HG03095 (cell line): Measurements from ENCODE around the gene B4GALT5.
"Not testable (repeated sequence)": the region's sequence is repeated elsewhere in the genome, so short reads cannot be mapped to it uniquely, and the experiment has no call there.

Source experiments
- ATAC-seq: cut with Tn5 transposase; IDR thresholded peaks from one replicate; pipeline ENCODE4 v1.9.1; 2021; ENCODE audit warnings: moderate library complexity; ENCODE audit not compliant: unreplicated experiment

The B4GALT5 gene

GRCh38 chr20:49739042-49739441 lies 25.4 kb upstream of the B4GALT5 start:
- ATAC-seq = no peak

GRCh38 chr20:49737260-49737659 lies 23.6 kb upstream of the B4GALT5 start:
- ATAC-seq = no peak

- no peak for ATAC-seq
Measured at GRCh38 chr20:49729780-49730179, 16.1 kb upstream of the B4GALT5 start.

GRCh38 chr20:49727894-49728885 lies 14.5 kb upstream of the B4GALT5 start:
- no peak for ATAC-seq

DNA sequence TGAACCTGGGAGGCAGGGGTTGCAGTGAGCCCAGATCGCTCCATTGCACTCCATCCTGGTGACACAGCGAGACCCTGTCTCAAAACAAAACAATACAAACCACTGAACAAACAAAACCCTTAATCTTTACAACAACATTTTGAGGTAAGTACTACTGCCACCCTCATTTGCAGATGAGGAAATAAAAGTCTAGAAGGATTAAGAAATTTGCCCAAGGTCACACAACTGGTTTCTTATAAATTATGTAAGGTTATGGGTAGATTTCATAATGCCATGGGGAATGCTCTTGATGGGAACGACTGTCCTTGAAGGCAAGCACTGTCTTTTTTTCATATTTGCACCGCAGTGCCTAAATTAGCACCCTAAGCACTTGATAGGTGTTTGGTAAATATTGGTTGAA lies 13.8 kb upstream of the B4GALT5 start:
- ATAC-seq = no peak

- no peak for ATAC-seq
Measured at GRCh38 chr20:49725694-49726093, 12.0 kb upstream of the B4GALT5 start.

GRCh38 chr20:49725224-49725606 lies 11.5 kb upstream of the B4GALT5 start:
- not testable (repeated sequence) for ATAC-seq

DNA sequence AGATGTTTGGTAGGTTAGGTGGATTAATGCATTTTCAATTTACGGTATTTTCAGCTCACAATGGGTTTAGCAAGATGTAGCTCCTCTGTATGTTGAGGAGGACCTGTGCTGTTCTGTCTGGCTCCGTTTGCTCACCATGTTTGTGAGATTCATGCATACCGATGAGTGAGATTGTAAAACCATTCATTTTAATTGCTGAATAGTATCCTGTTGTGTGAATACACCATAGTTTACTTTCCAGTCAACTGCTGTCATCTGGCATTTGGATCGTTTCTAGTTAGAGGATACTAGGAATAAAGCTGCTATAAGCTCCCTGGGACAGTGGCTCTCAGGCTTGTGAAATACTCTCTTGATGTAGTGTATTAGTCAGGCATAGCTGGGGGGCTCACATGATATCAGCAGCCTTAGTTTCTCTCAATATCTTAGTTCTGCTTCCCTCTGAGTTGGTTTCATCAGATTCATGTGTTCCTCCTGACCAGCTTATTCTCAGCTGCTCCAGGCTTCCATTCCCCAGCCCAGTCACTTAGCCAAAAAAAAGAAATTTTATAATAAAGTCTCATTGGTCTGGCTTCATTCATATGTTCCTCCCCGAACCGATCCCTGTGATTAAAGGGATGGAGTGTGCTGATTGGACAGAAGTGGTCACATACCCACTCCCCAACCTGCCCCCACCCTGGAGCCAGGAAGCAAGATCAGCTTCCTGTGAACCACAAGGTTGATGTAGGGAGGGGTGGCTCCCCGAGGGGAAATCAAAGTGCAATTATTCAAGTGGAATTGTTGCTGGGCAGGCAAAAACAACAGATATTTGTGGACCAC lies 10.9 kb upstream of the B4GALT5 start:
- no peak for ATAC-seq

DNA sequence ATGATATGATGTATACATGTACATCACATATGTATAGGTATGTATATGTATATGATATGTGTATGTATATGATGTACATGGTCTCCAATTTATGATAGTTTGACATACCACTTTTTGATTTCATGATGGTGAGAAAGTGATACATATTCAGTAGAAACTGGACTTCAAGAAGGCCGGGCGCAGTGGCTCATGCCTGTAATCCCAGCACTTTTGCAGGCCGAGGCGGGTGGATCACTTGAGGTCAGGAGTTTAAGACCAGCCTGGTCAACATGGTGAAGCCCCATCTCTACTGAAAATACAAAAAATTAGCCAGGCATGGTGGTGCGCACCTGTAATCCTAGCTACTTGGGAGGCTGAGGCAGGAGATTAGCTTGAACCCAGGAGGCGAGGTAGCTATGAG lies 10.1 kb upstream of the B4GALT5 start:
- not testable (repeated sequence) for ATAC-seq

- ATAC-seq = not testable (repeated sequence)
Measured at GRCh38 chr20:49721326-49721725, 7.6 kb upstream of the B4GALT5 start.

GRCh38 chr20:49715466-49715865 lies 1.8 kb upstream of the B4GALT5 start:
- no peak for ATAC-seq

DNA sequence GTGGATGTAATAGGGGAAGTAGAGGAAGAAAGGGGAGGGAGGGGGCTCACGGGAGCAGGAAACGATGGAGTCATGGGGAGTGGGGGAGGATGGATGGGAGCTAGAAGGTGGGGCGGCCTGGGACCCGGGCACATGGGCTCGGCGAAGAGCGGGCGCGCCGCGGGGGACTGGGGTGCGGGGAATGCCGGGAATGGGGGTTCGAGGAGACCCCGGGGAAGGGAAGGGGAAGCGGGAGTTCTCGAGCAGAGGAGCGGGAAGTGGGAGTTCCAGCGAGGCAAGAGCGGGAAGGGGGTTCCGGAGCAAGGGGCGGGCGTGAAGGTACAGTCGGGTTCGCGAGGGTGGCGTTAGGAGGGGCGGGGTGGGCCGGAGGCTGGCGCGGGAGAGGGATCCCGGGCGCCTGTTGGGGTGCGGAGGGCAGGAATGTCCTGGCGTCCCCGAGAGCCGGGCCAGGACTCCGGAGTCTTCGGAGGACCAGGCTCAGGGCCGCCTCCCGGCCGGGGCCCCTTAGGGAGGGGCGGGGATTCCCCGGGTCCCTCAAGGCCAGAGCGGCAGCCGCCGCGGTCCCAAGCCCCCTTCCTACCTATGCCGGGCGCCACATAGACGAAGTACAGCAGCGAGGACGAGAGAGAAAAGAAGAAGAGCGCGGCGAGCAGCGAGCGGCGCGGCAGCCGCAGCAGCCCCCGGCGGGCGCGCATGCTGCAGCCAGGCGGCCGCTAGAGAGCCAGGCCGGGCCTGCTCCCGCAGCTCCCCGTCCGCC lies 504 bp downstream of the B4GALT5 start:
- peak; percentile 42 for ATAC-seq

- no peak for ATAC-seq
Measured at GRCh38 chr20:49712646-49712995, 1.1 kb downstream of the B4GALT5 start.

DNA sequence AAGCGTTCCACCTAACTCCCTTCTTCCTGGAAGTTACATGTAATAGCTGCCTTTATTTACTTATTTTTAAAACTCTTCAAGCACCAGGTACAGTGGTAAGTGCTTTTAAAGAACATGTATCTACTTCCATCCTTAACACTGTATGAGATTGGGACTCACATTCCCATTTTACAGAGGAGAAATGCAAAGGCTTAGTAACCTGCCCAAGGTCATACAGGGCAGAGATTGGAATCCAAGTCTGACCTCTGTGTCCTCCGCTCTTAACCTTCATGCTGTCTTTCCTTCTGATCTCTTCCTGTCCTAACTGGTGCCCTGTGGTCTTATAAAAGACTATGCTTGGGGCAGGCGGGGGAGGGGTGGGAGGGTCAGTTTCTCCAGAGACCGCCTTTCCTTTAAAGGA lies 1.6 kb downstream of the B4GALT5 start:
- no peak for ATAC-seq

DNA sequence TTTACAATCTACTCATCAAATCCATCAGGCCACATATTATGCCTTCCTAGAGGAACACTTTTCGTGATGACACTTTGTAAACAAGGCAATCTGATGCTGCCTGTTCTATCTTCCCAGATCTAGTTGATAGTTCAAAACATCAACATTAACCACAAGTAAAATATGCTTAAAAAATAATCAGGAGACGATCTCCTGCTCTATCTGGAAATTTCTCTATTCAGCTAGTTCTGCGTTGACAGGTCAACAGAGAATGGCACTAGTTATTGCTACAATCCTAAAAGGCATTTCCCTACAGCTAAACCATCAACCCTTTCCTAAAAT lies 2.1 kb downstream of the B4GALT5 start:
- no peak for ATAC-seq

GRCh38 chr20:49710971-49711666 lies 2.6 kb downstream of the B4GALT5 start:
- no peak for ATAC-seq

GRCh38 chr20:49707118-49707517 lies 6.6 kb downstream of the B4GALT5 start:
- no peak for ATAC-seq

GRCh38 chr20:49706630-49707091 lies 7.0 kb downstream of the B4GALT5 start:
- ATAC-seq = no peak

GRCh38 chr20:49705893-49706292 lies 7.8 kb downstream of the B4GALT5 start:
- ATAC-seq = not testable (repeated sequence)

GRCh38 chr20:49705358-49705757 lies 8.3 kb downstream of the B4GALT5 start:
- no peak for ATAC-seq

DNA sequence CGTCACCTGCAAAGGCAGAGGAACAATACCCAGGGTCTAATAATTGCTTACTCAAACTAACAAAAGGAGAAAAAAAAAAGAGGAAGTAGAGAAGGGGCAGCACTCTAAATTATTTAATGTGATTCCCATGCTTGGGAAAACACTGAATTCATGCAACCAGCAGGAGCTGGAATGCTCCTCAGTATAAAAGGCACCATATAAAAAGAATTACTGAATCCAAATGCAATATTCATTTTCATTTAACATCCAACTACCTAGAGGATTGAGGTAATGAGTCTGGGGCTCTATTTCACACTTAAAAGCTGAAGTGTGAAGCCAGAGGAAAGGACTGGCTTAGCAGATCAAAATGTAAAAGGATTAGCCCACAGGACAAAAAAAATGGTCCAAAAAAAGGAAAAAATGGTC lies 8.7 kb downstream of the B4GALT5 start:
- ATAC-seq = no peak
